Measurements from ENCODE around the gene OSGEPL1.
"Not testable (repeated sequence)": the region's sequence is repeated elsewhere in the genome, so short reads cannot be mapped to it uniquely, and the experiment has no call there.

OSGEPL1 gene

GRCh38 chr2:189729430-189729829 is 33.2 kb downstream of the OSGEPL1 start:
- DNase-seq: no peak

GRCh38 chr2:189726849-189727248 is 35.7 kb downstream of the OSGEPL1 start:
- DNase-seq: no peak

- no peak for DNase-seq
These were observed 36.3 kb downstream of the OSGEPL1 start for GRCh38 chr2:189726271-189726670.

- no peak for DNase-seq
These were observed 39.4 kb downstream of the OSGEPL1 start for GRCh38 chr2:189723192-189723591.

GRCh38 chr2:189719571-189719970 is 43.0 kb downstream of the OSGEPL1 start:
- DNase-seq: no peak

GRCh38 chr2:189717593-189717992 is 45.0 kb downstream of the OSGEPL1 start:
- DNase-seq: not testable (repeated sequence)

GRCh38 chr2:189709501-189710221 is 52.9 kb downstream of the OSGEPL1 start:
- no peak for DNase-seq

- DNase-seq: no peak
These were observed 60.5 kb downstream of the OSGEPL1 start for GRCh38 chr2:189702071-189702470.

- DNase-seq: no peak
These were observed 61.9 kb downstream of the OSGEPL1 start for GRCh38 chr2:189700681-189701080.

- DNase-seq: peak; percentile 23
These were observed 64.3 kb downstream of the OSGEPL1 start for GRCh38 chr2:189698020-189698887.

All from NCI-H510A treated with DMSO at 0.1 percent for 48 hours (cell line).